DND-41 (cell line): ENCODE measurements around the gene S100Z.

Experiments
- ATAC-seq: fragments of 200-7000 bp; cut with Tn5 transposase; 3 replicates; pipeline ENCODE4 v1.9.1; 2021; ENCODE audit warnings: low read depth; ENCODE audit not compliant: insufficient read depth
- DNase-seq: peaks from one replicate; pipeline ENCODE4 v3.0.0-alpha.2; 2020
- H2AFZ ChIP-seq: 2 replicates; pipeline ENCODE4 v1.6.0; 2012; ENCODE audit warnings: low read depth, low read length
- H3K27ac ChIP-seq: 2 replicates; pipeline ENCODE4 v1.5.1; 2012; ENCODE audit warnings: low read length, inconsistent platforms
- H3K27me3 ChIP-seq: fragments of 200-600 bp; sonication (generic); 2 replicates; pipeline ENCODE4 v1.6.0; 2012; ENCODE audit warnings: low read length, mild to moderate bottlenecking, inconsistent platforms; ENCODE audit not compliant: insufficient read depth, poor library complexity
- H3K36me3 ChIP-seq: 2 replicates; pipeline ENCODE4 v1.5.1; 2012; ENCODE audit warnings: low read length, inconsistent platforms; ENCODE audit not compliant: insufficient read depth
- H3K4me1 ChIP-seq: 2 replicates; pipeline ENCODE4 v1.5.1; 2012; ENCODE audit warnings: mild to moderate bottlenecking, low read length; ENCODE audit not compliant: insufficient read depth
- H3K4me2 ChIP-seq: 2 replicates; pipeline ENCODE4 v1.6.0; 2012; ENCODE audit warnings: mild to moderate bottlenecking, moderate library complexity, low read length, inconsistent platforms; ENCODE audit not compliant: insufficient read depth
- H3K4me3 ChIP-seq, 2 experiments: fragments of 200-600 bp in 1 of 2; shearing (Covaris generic) in 1 of 2; 2 replicates each; pipeline ENCODE4 v1.5.1; 2012 to 2016; ENCODE audit warnings: inconsistent platforms in 2 of 2, low read length in 2 of 2, mild to moderate bottlenecking in 2 of 2, low read depth in 1 of 2, moderate library complexity in 1 of 2
- H3K79me2 ChIP-seq: 2 replicates; pipeline ENCODE4 v1.6.0; 2012; ENCODE audit warnings: low read length, inconsistent platforms; ENCODE audit not compliant: insufficient read depth
- H3K9ac ChIP-seq: 2 replicates; pipeline ENCODE4 v1.6.0; 2012; ENCODE audit warnings: low read depth, mild to moderate bottlenecking, inconsistent platforms, low read length, moderate library complexity
- H3K9me3 ChIP-seq: 2 replicates; pipeline ENCODE4 v1.5.1; 2012; ENCODE audit warnings: low read length, moderate library complexity, mild to moderate bottlenecking, inconsistent platforms; ENCODE audit not compliant: insufficient read depth, severe bottlenecking
- H4K20me1 ChIP-seq: 2 replicates; pipeline ENCODE4 v1.6.0; 2012; ENCODE audit warnings: low read length; ENCODE audit not compliant: insufficient read depth
- EZH2 ChIP-seq: IDR thresholded peaks from 3 replicates; pipeline ENCODE4 v1.6.1; 2012; ENCODE audit warnings: borderline replicate concordance, low read depth, mild to moderate bottlenecking, moderate library complexity, low read length, inconsistent platforms; ENCODE audit not compliant: severe bottlenecking
- TF ChIP-seq, protein P1 (sequence below): IDR thresholded peaks from 2 replicates; pipeline ENCODE4 v1.5.1; 2012; ENCODE audit warnings: borderline replicate concordance, low read length, moderate library complexity, mild to moderate bottlenecking; ENCODE audit not compliant: poor library complexity, severe bottlenecking; ENCODE audit errors: extremely low read depth

S100Z gene

DNA sequence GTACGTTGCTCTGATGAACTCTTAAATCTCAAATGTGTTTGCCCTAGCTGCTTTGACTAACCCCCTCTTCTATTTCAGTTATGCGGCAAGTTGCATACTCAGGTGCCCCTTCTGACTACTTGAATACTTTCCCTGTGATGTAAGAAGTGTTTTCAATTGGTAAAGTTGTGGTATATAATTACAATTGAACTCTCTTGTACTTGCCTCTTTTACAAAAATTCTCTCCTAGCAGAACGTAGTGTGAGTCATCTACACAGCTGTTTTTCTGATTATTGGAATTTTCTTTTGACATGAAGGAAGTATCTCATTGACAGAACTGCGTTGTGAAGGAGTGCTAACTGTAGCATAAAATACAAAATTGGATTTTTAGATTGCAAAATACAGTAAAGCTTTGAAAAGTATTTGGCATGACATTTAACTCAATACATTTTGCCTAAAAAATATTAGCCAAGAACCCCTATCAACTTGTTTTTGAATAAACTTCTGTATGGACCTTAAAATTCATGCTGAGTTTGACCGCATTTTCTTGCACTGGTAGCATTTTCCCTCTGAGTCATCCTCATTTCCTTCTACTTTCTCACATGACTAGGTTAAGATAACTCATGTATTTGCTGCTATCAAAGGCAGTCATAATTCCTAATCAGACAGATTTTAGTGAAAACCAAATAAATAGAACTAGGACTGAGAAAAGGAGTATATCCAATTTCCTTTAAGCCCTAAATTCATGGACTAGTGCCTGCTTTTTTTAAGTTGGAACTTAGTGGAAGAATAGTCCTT is 109.4 kb downstream of the S100Z start:
- Histone ChIP-seq H3K36me3 (no peaks in the 10 kb centered on the region), H3K79me2 (no peaks in the 10 kb centered on the region), H4K20me1 (no peaks in the 10 kb centered on the region), H3K4me1 (no peaks in the 10 kb centered on the region), H3K9ac (no peak overlapping the region), H3K27ac (no peak overlapping the region), H3K9me3 (no peaks in the 10 kb centered on the region), H3K4me2 (no peak overlapping the region), H3K4me3 (no peak overlapping the region), H2AFZ (no peak overlapping the region), H3K27me3 (peaks cover 3% of the 10 kb centered on the region)
- ATAC-seq (no peak), DNase-seq (no peak)
- TF ChIP-seq, protein P1, sequence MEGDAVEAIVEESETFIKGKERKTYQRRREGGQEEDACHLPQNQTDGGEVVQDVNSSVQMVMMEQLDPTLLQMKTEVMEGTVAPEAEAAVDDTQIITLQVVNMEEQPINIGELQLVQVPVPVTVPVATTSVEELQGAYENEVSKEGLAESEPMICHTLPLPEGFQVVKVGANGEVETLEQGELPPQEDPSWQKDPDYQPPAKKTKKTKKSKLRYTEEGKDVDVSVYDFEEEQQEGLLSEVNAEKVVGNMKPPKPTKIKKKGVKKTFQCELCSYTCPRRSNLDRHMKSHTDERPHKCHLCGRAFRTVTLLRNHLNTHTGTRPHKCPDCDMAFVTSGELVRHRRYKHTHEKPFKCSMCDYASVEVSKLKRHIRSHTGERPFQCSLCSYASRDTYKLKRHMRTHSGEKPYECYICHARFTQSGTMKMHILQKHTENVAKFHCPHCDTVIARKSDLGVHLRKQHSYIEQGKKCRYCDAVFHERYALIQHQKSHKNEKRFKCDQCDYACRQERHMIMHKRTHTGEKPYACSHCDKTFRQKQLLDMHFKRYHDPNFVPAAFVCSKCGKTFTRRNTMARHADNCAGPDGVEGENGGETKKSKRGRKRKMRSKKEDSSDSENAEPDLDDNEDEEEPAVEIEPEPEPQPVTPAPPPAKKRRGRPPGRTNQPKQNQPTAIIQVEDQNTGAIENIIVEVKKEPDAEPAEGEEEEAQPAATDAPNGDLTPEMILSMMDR = no peak
- TF ChIP-seq EZH2 = no peak

DNA sequence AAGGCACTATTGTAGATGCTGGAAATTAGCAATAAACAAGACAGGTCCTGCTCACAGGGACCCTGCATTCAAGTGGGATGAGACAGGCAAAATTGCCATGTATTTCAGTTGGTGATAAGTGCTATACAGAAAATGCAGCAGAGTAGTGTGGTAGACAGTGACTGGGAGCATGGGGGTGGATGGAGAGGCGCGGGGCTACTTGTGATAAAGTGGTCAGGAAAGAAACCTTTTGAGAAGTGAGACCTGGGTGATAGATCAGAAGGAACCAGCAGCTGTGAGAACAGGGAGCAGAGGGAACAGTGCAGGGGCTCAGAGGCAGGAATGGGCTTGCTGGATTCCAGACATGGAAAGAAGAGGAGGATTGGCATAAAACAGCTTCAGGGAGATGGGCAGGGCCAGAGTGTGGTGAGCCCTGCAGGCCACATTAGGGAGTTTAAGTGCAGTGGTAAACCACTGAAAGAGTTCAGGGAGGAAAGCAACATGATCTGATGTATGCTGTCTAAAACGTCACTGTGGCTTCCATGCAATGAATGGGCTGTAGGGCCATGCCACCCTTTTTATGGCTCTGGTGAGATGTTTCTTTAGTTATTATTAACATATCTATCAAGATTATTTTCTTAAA is 110.3 kb downstream of the S100Z start:
- TF ChIP-seq, protein P1 = no peak
- no peak for TF ChIP-seq EZH2
- H3K4me2 ChIP-seq = no peak overlapping the region
- no peaks in the 10 kb centered on the region for H3K36me3 ChIP-seq
- no peak overlapping the region for H3K4me3 ChIP-seq
- no peaks in the 10 kb centered on the region for H4K20me1 ChIP-seq
- H2AFZ ChIP-seq = no peak overlapping the region
- H3K9me3 ChIP-seq = no peaks in the 10 kb centered on the region
- no peaks in the 10 kb centered on the region for H3K4me1 ChIP-seq
- ATAC-seq (peak; percentile 55; the same call in 1 of the 3 replicates), DNase-seq (no peak)
- H3K27me3 ChIP-seq = peaks cover 3% of the 10 kb centered on the region
- no peak overlapping the region for H3K9ac ChIP-seq
- H3K79me2 ChIP-seq = no peaks in the 10 kb centered on the region
- H3K27ac ChIP-seq = no peak overlapping the region

DNA sequence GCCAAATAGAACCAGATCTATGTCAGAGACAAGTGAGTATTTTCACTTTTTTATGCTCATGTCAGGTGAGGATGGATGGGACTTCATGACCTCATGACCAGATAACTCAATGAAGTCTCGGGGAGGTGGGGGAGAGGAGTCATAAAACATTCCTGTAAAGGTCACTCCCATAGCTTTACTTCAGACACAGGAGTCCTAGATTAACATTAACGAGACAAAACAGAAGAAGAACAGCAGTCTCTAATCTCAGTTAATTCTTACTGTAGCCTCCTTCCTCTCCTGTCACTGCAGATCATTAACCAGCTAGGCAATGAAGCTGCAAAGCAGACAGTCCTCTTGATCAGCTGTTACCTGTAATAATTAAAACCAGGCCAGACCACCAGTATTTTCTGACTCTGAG is 114.2 kb downstream of the S100Z start:
- TF ChIP-seq, protein P1 = no peak
- no peak for TF ChIP-seq EZH2
- H3K4me2 ChIP-seq = no peak overlapping the region
- no peak overlapping the region for H3K4me3 ChIP-seq
- H3K36me3 ChIP-seq = no peaks in the 10 kb centered on the region
- no peaks in the 10 kb centered on the region for H3K9me3 ChIP-seq
- H3K9ac ChIP-seq = no peak overlapping the region
- no peaks in the 10 kb centered on the region for H4K20me1 ChIP-seq
- H3K27me3 ChIP-seq = peaks cover 3% of the 10 kb centered on the region
- H3K27ac ChIP-seq = no peak overlapping the region
- no peak for DNase-seq
- no peak overlapping the region for H2AFZ ChIP-seq
- H3K79me2 ChIP-seq = no peaks in the 10 kb centered on the region
- no peaks in the 10 kb centered on the region for H3K4me1 ChIP-seq
- no peak for ATAC-seq
